UCSD-AML1 (cell line): Measurements from ENCODE around the gene PACSIN2.
A peak's percentile ranks its signal among the peaks of the same experiment; 100 is the strongest.

Source experiments
- DNase-seq: peaks from one replicate; lab custom pipeline; 2025; ENCODE audit not compliant: unreplicated experiment; lab: John Stamatoyannopoulos, UW

Gene PACSIN2

GRCh38 chr22:42907404-42908373, 107.3 kb downstream of the PACSIN2 start:
- no peak for DNase-seq

DNA sequence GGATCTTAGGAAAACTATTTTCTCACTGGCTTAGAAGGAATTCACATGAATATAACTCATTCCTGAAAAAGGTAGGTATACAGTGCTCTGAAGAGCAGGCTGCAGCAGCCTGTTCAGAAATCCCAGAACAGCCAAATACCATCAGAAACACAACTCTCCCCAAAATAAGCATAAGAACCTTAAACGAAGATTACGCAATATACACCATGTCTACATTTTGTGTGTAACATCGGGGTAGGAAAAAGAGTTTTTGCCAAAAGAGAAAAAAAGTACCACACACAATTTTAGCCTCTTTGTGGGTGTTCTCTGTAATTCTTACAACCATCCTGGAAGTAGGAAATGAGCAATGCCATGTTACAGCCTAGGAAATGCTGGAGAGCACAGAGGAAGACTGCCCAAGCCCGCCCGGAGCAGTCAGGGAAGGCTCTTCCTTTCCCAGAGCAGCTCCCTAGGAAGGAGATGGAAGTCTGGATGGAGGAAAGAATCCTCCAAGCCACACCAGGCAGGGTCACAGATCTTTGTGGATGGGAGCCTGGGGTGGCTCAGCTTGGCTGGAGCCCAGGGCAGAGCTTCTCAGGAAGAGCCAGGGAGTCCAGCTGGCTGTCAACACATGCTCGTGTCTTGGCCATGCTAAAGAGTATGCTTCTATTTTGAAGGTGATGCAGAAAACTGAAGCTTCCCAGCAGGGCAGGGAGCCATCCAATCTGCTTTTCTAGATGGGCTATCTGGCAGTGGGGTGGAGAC, 108.2 kb downstream of the PACSIN2 start:
- no peak for DNase-seq

GRCh38 chr22:42905702-42906183, 109.2 kb downstream of the PACSIN2 start:
- DNase-seq = no peak

GRCh38 chr22:42905217-42905616, 109.7 kb downstream of the PACSIN2 start:
- DNase-seq = no peak

- DNase-seq = no peak
These were observed 110.9 kb downstream of the PACSIN2 start for GRCh38 chr22:42904050-42904449.

- no peak for DNase-seq
These were observed 112.0 kb downstream of the PACSIN2 start for GRCh38 chr22:42902875-42903510.

- DNase-seq = no peak
These were observed 113.0 kb downstream of the PACSIN2 start for GRCh38 chr22:42901790-42902508.

DNA sequence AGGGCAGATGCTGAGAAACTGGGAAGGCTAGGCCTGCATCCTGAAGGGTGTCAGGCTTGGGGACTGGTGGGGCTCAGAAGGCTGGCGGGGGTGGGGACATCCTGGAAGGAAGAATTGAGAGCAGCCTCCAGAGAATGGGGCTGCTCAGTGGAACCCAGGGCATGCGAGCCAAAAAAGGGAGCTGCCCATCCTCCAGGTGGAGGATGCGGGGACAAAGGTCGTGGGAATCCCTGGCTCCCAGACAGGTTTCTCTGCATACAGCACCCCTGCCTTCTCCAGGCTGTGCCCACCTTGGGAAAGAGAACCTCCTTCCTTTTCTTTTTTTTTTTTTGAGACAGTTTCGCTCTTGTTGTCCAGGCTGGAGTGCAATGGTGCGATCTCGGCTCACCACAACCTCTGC, 117.0 kb downstream of the PACSIN2 start:
- no peak for DNase-seq

DNA sequence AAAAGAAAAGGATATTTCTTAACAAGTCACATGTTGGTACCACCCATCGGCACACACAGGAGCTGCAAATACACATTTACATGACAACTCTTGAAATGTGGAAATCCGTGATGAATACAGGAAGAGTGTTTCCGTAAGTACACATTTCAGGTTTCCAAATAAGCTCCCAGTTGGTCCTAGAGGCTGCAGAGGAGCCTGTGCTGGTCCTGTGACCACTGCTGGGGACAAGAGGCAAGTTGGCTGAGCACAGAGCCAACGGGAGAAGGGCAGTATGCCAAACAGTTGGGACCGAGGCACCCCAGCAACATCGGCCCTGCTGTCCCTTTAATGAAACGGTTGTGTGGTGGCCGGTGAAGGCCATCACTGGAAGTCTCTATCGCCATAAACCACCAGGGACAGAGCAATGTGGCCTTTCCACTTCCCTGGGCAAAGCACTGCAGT, 119.4 kb downstream of the PACSIN2 start:
- no peak for DNase-seq

- DNase-seq = peak; percentile 36
These were observed 119.9 kb downstream of the PACSIN2 start for GRCh38 chr22:42895087-42895486.

GRCh38 chr22:42893371-42894150, 121.4 kb downstream of the PACSIN2 start:
- DNase-seq = no peak

GRCh38 chr22:42892571-42893316, 122.2 kb downstream of the PACSIN2 start:
- DNase-seq = peak; percentile 48

GRCh38 chr22:42892156-42892555, 122.8 kb downstream of the PACSIN2 start:
- DNase-seq = no peak

DNA sequence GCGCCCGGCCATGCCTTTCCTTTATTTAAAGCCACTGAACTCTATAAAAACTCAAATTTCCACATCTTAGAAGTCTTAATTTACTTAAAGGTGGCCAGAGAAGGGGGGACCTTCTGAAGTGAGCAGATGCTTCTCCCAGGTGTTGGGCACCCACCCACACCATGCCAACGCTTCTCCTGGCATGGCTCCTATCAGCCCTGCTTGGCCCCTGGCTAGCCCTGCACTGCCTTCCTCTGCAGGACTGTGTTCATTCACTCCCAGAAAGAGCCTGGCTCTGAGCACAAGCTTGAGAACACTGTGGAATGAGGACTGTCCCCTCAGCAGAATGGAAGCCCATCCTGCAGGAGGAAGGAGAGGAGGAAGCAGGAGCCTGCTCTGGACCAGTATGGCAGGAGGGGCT, 123.3 kb downstream of the PACSIN2 start:
- no peak for DNase-seq

DNA sequence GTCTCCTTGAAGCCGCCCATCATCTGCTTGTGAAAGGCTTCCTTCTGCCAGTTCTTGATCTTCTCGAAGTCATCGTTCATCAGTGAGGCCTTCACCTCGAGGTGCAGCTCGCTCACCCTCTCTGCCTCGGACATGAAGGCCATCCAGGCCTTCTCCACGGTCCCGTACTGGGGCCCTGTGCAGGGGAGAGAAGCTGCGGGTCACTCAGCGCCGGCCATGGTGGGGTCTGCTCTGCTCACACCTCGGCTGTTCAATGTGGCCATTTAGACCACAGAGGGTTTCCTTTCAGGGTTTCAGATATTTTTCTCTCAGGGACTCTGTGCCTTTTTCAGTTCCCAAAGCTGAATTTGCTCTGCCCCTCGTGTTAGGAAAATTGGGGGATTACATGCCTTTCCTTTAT, 123.9 kb downstream of the PACSIN2 start:
- DNase-seq = no peak

- peak; percentile 60 for DNase-seq
These were observed 125.6 kb downstream of the PACSIN2 start for GRCh38 chr22:42889304-42889703.

GRCh38 chr22:42887523-42888507, 127.1 kb downstream of the PACSIN2 start:
- DNase-seq = no peak

DNA sequence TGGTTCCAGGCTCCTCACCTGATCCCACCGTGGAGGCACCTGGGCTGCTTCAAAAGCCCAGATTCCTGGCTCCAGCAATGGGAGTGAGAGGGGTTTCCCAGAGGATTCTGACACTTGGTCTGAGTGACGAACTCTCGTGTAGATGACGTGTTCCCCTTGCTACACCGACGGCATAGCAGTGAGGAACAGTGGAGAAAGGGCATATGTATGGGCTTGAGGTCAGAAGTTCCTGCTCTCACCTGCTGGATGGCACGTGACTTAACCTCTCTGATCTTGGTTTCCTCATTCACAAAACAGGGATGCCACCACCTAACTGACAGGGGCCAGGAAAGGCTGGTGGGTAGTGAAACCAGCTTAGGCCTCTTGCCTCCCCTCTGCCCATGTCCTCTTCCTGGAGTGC, 127.8 kb downstream of the PACSIN2 start:
- no peak for DNase-seq
